CD14-positive monocyte (primary cell): ENCODE measurements around the gene TMTC1. TPM values are rescaled to one million over a fixed set of nuclear protein-coding genes. Genes with fewer than 3 reads are reported as not detected.

Experiments
- DNase-seq, 3 donors: peaks; one replicate each; pipeline ENCODE4 v3.0.0-alpha.2; 2011 to 2022
- H2AFZ ChIP-seq: 2 replicates; pipeline ENCODE4 v1.6.0; 2012; ENCODE audit warnings: mild to moderate bottlenecking, low read depth, low read length, inconsistent platforms; ENCODE audit not compliant: insufficient read depth, poor library complexity, severe bottlenecking
- H3K27ac ChIP-seq, 2 donors: 1 replicate in 1 of 2; 2 replicates in 1 of 2; pipeline ENCODE4 v1.5.1; 2012 to 2013; ENCODE audit warnings: low read length in 2 of 2, control low read depth in 1 of 2, inconsistent platforms in 1 of 2, low read depth in 1 of 2, mild to moderate bottlenecking in 1 of 2
- H3K27me3 ChIP-seq, 2 donors: one replicate each; pipeline versions ENCODE4 v1.6.0 to v1.6.1; 2011 to 2013; ENCODE audit warnings: low read length in 2 of 2; ENCODE audit not compliant: control insufficient read depth in 2 of 2, insufficient read depth in 2 of 2
- H3K36me3 ChIP-seq, 2 donors: replicated peaks in 1 of 2; 1 replicate in 1 of 2; 2 replicates in 1 of 2; pipeline versions ENCODE4 v1.5.1 to v1.6.1; 2012 to 2013; ENCODE audit warnings: low read length in 2 of 2, control low read depth in 1 of 2, inconsistent platforms in 1 of 2, mild to moderate bottlenecking in 1 of 2; ENCODE audit not compliant: insufficient read depth in 2 of 2, control insufficient read depth in 1 of 2
- H3K4me1 ChIP-seq, 2 donors: 1 replicate in 1 of 2; 2 replicates in 1 of 2; pipeline versions ENCODE4 v1.5.1 to v1.6.1; 2012 to 2013; ENCODE audit warnings: low read length in 2 of 2, control low read depth in 1 of 2, inconsistent platforms in 1 of 2, mild to moderate bottlenecking in 1 of 2, moderate library complexity in 1 of 2; ENCODE audit not compliant: insufficient read depth in 2 of 2, control insufficient read depth in 1 of 2
- H3K4me2 ChIP-seq: replicated peaks from 2 replicates; pipeline ENCODE3; 2012; ENCODE audit warnings: low read length, moderate library complexity, mild to moderate bottlenecking; ENCODE audit not compliant: poor library complexity, severe bottlenecking; ENCODE audit errors: extremely low read depth
- H3K4me3 ChIP-seq, 3 experiments: fragments of 200-600 bp in 1 of 3; sonication (generic) in 1 of 3; replicated peaks in 1 of 3; 1 replicate in 2 of 3; 2 replicates in 1 of 3; pipeline ENCODE4 v1.5.1; 2011 to 2013; ENCODE audit warnings: low read length in 3 of 3, mild to moderate bottlenecking in 3 of 3, control low read depth in 2 of 3, low read depth in 2 of 3, inconsistent platforms in 1 of 3, moderate library complexity in 1 of 3
- H3K79me2 ChIP-seq: 2 replicates; pipeline ENCODE4 v1.6.0; 2012; ENCODE audit warnings: mild to moderate bottlenecking, control low read depth, inconsistent platforms, low read length, moderate library complexity; ENCODE audit not compliant: insufficient read depth
- H3K9ac ChIP-seq: 2 replicates; pipeline ENCODE4 v1.6.0; 2017; ENCODE audit warnings: low read length, mild to moderate bottlenecking; ENCODE audit not compliant: insufficient read depth, poor library complexity, severe bottlenecking
- H3K9me3 ChIP-seq, 2 donors: replicated peaks in 1 of 2; 1 replicate in 1 of 2; 2 replicates in 1 of 2; pipeline versions ENCODE4 v1.5.1 to v1.6.1; 2012 to 2013; ENCODE audit warnings: low read length in 2 of 2, control low read depth in 1 of 2; ENCODE audit not compliant: control insufficient read depth in 1 of 2, insufficient read depth in 1 of 2
- H4K20me1 ChIP-seq: 2 replicates; pipeline ENCODE4 v1.6.0; 2012; ENCODE audit warnings: mild to moderate bottlenecking, low read length, control low read depth, moderate library complexity; ENCODE audit not compliant: insufficient read depth
- H3K27ac Mint-ChIP-seq, 7 donors: one replicate each; pipeline ENCODE4 v1.8.0; 2020; ENCODE audit warnings: mild to moderate bottlenecking in 7 of 7, mixed read lengths in 7 of 7, moderate library complexity in 6 of 7, inconsistent platforms in 2 of 7
- H3K27me3 Mint-ChIP-seq, 3 donors: one replicate each; pipeline ENCODE4 v1.8.0; 2021 to 2022; ENCODE audit warnings: low read depth in 3 of 3, mild to moderate bottlenecking in 3 of 3, mixed read lengths in 3 of 3, moderate library complexity in 3 of 3, inconsistent platforms in 1 of 3
- H3K36me3 Mint-ChIP-seq, 2 donors: one replicate each; pipeline ENCODE4 v1.8.0; 2020; ENCODE audit warnings: mixed read lengths in 2 of 2, inconsistent platforms in 1 of 2, mild to moderate bottlenecking in 1 of 2
- H3K4me1 Mint-ChIP-seq: one replicate; pipeline ENCODE4 v1.8.0; 2020; ENCODE audit warnings: mild to moderate bottlenecking, mixed read lengths
- H3K4me3 Mint-ChIP-seq, 2 donors: one replicate each; pipeline ENCODE4 v1.8.0; 2020; ENCODE audit warnings: mild to moderate bottlenecking in 2 of 2, mixed read lengths in 2 of 2, moderate library complexity in 1 of 2
- H3K9me3 Mint-ChIP-seq, 7 donors: one replicate each; pipeline ENCODE4 v1.8.0; 2020 to 2022; ENCODE audit warnings: mixed read lengths in 7 of 7, mild to moderate bottlenecking in 6 of 7, moderate library complexity in 6 of 7, inconsistent platforms in 2 of 7
- whole genome bisulfite sequencing: methylation state at CpG from one replicate; pipeline ENCODE4 v1.1.5; 2013; ENCODE audit warnings: missing lambda C conversion rate; ENCODE audit not compliant: insufficient coverage; 5-methylcytosine and 5-hydroxymethylcytosine counted together
- intact Hi-C, 2 donors: fragments of 100-400 bp; cut with micrococcal nuclease; formaldehyde crosslinking; loops; one replicate each; pipeline versions ENCODE4 v1.15.0 to v1.15.1; 2023
- polyA plus RNA-seq, 3 donors: library from polyadenylated mRNA; depleted of rRNA in 1 of 3; unstranded in 2 of 3; stranded (reverse) in 1 of 3; fragments of 300-500 nt in 2 of 3; fragments of >200 nt in 1 of 3; fragmentation: Illumina TruSeq in 2 of 3; gene quantifications; 1 replicate in 2 of 3; 2 replicates in 1 of 3; pipeline ENCODE4 v1.2.3, GENCODE V29; 2012 to 2021
- TF ChIP-seq, protein P1 (sequence below): fragments of 200-600 bp; IDR thresholded peaks from one replicate; pipeline ENCODE4 v1.8.0; 2022; ENCODE audit warnings: antibody characterized with exemption, mild to moderate bottlenecking

The TMTC1 gene
- polyA plus RNA-seq, 3 donors: 0.57 to 5.6 (median 2.1) TPM

DNA sequence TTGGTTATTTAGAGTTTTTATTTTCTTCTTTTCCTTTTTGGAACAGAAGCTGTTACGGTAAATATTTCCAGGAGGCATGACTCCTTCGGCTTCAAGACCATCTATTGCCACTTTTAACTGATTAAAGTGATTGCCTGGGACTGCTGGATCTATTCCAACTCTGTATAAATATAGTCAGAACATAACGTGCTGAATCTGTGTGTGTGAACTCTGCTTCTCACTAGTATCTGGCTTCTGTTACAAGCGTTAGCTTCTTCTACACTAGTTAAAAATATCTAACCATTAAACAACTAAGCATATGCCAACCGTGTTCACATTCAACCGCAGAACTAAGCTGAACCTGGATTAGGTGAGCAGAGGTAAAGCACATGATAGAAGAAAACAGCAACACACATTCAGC is 49.0 kb downstream of the TMTC1 start:
- DNase-seq: no peak

DNA sequence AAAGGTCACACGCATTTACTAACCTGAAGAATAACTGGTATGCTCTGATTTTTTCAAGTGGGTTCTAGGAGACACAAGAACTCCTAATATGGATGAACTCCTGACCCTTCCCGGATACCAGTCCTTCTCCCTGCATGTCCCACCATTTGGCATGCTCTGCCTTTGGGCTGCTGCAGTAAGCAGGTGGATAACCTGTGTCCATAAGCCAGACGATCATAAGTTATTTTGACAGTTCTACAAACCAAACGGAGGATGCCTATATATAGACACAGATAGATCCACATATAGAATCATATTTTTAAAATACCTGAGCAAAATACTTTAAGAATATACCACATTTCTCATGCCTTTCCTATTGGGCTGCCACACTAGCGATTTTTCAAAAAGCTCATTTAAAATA is 49.4 kb downstream of the TMTC1 start:
- Histone ChIP-seq H3K27ac (no peak overlapping the region), H3K4me3 (no peak overlapping the region), H3K9me3 (peaks cover 0 to 5% of the 10 kb centered on the region in 2 donors), H3K9ac (no peak overlapping the region), H3K36me3 (no peaks in the 10 kb centered on the region), H3K79me2 (no peaks in the 10 kb centered on the region), H4K20me1 (no peaks in the 10 kb centered on the region), H3K4me1 (peaks cover 0 to 5% of the 10 kb centered on the region in 2 donors), H3K4me2 (no peak overlapping the region), H2AFZ (no peak overlapping the region), H3K27me3 (no peaks in the 10 kb centered on the region)
- WGBS: 93% methylated on average over 2 of the region's 5 CpGs
- Mint-ChIP-seq H3K36me3 (peaks cover 0 to 24% of the 10 kb centered on the region in 2 donors), H3K4me3 (no peak overlapping the region), H3K27ac (no peak overlapping the region), H3K4me1 (peaks cover 5% of the 10 kb centered on the region), H3K9me3 (peaks cover 0 to 2% (median 0%) of the 10 kb centered on the region in 7 donors), H3K27me3 (peaks cover 3 to 4% (median 3%) of the 10 kb centered on the region in 3 donors)
- DNase-seq: no peak
- intact Hi-C loops: no loop called here
- TF ChIP-seq, protein P1, sequence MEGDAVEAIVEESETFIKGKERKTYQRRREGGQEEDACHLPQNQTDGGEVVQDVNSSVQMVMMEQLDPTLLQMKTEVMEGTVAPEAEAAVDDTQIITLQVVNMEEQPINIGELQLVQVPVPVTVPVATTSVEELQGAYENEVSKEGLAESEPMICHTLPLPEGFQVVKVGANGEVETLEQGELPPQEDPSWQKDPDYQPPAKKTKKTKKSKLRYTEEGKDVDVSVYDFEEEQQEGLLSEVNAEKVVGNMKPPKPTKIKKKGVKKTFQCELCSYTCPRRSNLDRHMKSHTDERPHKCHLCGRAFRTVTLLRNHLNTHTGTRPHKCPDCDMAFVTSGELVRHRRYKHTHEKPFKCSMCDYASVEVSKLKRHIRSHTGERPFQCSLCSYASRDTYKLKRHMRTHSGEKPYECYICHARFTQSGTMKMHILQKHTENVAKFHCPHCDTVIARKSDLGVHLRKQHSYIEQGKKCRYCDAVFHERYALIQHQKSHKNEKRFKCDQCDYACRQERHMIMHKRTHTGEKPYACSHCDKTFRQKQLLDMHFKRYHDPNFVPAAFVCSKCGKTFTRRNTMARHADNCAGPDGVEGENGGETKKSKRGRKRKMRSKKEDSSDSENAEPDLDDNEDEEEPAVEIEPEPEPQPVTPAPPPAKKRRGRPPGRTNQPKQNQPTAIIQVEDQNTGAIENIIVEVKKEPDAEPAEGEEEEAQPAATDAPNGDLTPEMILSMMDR: no peak

More for the DNA sequence above, 49.0 kb downstream of the TMTC1 start:
- Histone ChIP-seq H3K4me3 (no peak overlapping the region), H2AFZ (no peak overlapping the region), H3K4me2 (no peak overlapping the region), H3K9ac (no peak overlapping the region), H3K36me3 (no peaks in the 10 kb centered on the region), H3K9me3 (peaks cover 0 to 5% of the 10 kb centered on the region in 2 donors), H4K20me1 (no peaks in the 10 kb centered on the region), H3K4me1 (peaks cover 0 to 5% of the 10 kb centered on the region in 2 donors), H3K27ac (no peak overlapping the region), H3K27me3 (no peaks in the 10 kb centered on the region), H3K79me2 (no peaks in the 10 kb centered on the region)
- intact Hi-C loops: no loop called here
- peaks cover 5% of the 10 kb centered on the region for H3K4me1 Mint-ChIP-seq
- H3K27ac Mint-ChIP-seq: no peak overlapping the region
- TF ChIP-seq, protein P1: no peak
- H3K9me3 Mint-ChIP-seq: peaks cover 0 to 2% (median 0%) of the 10 kb centered on the region in 7 donors
- H3K36me3 Mint-ChIP-seq: peaks cover 0 to 28% of the 10 kb centered on the region in 2 donors
- WGBS: no CpG with 5 or more reads among the region's 6 CpGs
- H3K4me3 Mint-ChIP-seq: no peak overlapping the region
- H3K27me3 Mint-ChIP-seq: peaks cover 3 to 4% (median 3%) of the 10 kb centered on the region in 3 donors
